Measurements from ENCODE around the gene OAT.

- TF ChIP-seq CTCF (IDR thresholded peaks at IDR 0.05; ENCODE audit: low read length) (no peak), EZH2phosphoT487 (IDR thresholded peaks at IDR 0.05; ENCODE audit: low read length) (no peak)
Measured at GRCh38 chr10:124458473-124458872, 39.8 kb upstream of the OAT start.

Data from MM.1S (cell line).